GM21737 (cell line): ENCODE data around the gene C6orf62.
"Not testable (repeated sequence)": the region's sequence is repeated elsewhere in the genome, so short reads cannot be mapped to it uniquely, and the experiment has no call there.

ENCODE experiments used
- ATAC-seq: cut with Tn5 transposase; IDR thresholded peaks from one replicate; pipeline ENCODE4 v1.9.1; 2021; ENCODE audit warnings: mild to moderate bottlenecking, moderate library complexity; ENCODE audit not compliant: unreplicated experiment

Gene C6orf62

DNA sequence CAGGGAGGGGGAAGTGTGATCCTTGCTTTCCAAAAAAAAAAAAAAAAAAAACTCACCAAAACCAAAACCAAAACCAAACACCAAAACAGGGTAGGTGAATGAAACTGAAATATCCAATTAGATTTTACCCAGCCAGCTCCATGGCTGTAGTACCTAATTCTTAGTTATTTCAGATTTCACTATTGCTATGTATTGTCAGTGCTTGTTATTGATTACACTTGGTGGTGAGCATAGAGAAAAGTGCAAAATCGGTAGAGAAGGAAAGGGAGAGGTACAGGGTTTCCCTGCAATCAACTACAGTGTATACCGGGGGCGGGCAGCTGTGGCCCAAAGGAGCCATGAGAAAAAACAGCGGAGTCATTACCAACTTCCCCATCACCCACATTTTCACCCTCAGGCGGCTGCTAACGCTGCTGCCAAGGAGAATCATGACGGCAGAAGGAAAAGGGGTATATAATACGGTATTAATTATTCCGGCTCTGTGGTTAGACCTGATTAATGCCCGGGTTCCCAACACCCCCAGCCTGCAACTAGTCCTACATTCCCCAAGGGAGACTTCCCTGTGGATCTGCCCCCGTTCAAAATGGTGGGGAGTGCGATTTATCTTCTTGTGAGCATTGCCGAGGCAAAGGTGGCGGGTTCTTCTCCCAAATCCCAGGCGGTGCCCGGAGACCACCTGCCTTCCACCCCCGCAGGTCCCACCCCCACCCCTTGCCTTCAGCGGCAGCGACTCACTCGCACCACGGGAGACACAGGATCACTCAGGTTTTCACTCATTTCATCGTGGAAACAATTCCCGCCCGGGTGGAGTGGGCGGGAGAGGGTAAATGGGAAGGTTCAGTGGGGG lies at the start of gene C6orf62:
Gene C6orf62 (minus strand): TSS at position 30 of the 847 bp plus-strand sequence. CDS start 486 bp downstream, outside the sequence.
- no peak for ATAC-seq

DNA sequence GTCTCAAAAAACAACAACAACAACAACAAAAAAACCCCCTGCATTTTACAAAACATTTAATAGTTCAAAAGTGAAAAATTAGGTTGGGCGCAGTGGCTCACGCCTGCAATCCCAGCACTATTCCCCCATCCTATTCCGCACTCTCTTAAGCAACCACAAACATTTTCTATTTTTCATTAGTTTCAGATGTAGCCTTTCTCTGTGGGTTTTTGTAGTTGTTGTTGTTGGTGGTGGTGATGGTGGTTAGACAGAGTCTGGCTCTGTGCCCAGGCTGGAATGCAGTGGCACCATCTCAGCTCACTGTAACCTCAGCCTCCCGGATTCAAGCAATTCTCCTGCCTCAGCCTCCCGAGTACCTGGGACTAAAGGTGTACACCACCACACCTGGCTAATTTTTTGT lies 49.4 kb upstream of the C6orf62 start:
- ATAC-seq: no peak

DNA sequence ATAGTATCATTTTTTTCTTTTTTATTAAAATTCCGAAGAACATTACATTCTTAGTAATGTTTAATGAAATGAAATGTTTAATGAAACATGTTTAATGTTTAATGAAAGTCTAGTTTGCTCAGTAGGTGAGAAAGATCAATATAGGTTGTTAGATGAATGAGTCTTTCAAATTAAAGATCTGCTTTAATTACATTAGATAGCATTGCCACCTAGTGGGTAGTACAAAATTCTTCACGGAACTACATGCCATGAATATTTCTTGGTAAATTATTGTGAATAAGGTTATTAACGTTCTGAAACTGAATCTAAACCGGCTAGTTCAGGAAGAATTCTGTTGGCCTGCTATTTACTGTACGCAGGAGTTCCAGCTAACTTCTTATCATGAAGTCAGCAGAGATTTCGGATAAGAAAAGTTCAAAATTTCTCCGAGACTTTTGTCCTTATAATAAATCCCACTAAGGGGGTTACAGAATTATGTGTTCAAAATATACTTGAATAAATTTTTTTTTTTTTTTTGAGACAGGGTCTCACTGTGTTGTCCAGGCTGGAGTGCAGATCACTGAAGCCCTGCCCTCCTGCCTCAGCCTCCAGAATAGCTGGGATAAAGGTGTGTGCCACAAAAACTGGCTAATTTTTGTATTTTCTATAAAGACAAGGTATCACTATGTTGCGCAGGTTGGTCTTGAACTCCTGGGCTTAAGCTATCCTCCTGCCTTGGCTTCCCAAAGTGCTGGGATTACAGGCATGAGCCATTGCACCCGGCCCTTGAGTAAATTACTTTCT lies 47.9 kb upstream of the C6orf62 start:
- no peak for ATAC-seq

DNA sequence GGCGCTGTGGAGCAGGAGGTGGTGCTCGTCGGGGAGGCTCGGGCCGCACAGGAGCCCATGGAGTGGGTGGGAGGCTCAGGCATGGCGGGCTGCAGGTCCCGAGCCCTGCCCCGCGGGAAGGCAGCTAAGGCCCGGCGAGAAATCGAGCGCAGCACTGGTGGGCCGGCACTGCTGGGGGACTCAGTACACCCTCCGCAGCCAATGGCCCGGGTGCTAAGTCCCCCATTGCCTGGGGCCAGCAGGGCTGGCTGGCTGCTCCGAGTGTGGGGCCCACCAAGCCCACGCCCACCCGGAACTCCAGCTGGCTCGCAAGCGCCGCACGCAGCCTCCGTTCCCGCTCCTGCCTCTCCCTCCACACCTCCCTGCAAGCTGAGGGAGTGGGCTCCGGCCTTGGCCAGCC lies 47.0 kb upstream of the C6orf62 start:
- ATAC-seq: not testable (repeated sequence)

DNA sequence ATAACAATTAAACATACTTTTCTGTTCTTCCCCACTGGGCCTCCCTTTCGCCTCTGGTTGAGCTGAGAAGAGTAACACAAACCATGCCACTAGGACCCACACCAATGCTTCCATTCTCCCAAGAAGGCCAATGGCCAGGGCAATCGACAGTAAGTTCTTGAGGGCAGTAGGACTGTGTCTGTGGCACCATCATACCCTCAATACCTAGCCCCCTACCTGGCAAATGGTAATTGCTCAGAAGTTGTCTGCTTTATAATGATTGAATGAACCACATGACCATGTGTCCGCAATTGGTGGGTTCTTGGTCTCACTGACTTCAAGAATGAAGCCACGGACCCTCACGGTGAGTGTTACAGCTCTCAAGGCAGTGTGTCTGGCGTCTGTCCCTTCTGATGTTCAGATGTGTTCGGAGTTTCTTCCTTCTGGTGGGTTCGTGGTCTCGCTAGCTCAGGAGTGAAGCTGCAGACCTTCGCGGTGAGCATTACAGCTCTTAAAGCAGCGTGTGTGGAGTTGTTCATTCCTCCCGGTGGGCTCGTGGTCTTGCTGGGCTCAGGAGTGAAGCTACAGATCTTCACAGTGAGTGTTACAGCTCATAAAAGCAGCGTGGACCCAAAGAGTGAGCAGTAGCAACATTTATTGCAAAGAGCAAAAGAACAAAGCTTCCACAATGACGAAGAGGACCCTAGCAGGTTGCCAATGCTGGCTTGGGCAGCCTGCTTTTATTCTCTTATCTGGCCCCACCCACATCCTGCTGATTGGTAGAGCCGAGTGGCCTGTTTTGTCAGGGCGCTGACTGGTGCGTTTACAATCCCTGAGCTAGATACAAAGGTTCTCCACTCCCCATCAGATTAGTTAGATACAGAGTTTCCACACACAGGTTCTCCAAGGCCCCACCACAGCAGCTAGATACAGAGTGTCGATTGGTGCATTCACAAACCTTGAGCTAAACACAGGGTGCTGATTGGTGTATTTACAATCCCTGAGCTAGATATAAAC lies 46.2 kb upstream of the C6orf62 start:
- not testable (repeated sequence) for ATAC-seq

DNA sequence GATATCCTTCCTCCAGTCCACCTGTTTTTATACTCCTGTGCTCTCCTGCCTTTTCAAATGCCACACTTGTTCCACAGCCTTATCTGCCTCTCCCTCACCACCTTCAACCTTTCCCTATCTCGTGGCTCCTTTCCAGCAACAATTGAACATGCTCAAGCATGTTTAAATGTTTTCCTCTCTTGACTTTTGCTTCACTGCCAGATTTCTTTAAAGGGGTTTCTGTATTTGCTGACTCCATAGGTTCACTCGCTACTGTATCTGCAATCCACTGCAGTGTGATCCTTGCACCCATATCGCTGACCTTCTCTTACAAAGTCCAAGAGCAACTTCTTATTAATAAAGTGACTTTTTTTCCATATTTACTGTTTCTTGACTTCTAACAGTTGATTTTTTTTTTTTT lies 44.6 kb upstream of the C6orf62 start:
- ATAC-seq: no peak

DNA sequence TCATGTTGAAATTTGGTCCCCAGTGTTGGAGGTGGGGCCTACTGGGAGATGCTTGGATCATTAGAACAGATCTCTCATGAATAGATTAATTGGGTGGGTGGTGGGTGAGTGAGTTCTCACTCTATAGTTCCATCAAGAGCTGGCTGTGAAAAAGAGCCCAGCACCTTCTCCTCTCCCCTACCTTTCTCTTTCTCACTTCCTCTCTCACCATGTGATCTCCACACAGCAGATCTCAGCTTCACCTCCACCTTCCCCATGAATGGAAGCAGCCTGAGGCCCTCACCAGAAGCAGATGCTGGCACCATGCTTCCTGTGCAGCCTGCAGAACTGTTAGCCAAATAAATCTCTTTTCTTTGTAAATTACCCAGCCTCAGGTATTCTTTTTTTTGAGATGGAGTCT lies 42.9 kb upstream of the C6orf62 start:
- no peak for ATAC-seq

DNA sequence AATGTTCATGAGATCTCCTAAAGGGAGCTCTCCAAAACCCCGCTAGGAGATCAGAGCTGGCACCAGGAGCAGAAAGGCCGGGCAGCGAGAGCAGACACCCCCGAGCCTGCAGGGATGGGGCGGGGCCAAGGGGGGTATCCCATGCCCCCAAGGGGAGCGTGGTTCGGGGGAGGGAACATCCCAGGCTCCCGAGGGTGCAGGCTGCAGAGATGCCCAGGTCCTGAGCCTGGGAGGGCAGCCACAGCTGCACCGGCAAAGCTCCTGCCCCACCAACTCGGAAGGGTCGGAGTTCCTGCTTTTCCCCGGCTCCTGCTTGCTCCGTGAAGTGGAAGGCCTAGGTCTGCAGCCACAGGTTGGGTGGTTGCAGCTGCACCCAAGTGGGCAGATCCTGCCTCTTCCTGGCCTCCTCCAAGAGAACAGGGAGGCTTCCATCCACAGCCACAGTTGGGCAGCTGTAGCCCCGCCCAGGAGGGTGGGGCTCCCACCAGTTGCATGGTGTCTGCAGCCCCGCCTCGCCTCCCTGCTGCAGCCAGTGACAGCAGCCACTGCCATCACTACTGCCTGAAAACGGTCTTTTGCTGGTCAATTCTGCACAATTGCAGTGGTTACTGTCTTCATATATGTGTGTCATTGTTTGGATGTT lies 42.4 kb upstream of the C6orf62 start:
- ATAC-seq: no peak

DNA sequence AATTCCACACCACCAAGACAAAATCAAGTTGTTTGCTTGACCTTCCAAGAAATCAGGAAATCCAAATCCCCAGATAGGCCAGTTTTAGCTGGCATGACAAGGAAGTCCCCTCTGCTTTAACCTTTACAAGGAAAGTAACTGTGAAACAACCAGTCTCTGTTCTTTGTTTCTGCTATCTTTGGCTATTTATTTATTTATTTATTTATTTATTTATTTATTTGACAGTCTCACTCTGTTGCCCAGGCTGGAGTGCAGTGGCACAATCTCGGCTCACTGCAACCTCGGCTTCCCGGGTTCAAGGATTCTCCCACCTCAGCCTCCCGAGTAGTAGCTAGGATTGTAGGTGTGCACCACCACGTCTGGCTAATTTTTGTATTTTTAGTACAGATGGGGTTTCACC lies 41.3 kb upstream of the C6orf62 start:
- no peak for ATAC-seq

DNA sequence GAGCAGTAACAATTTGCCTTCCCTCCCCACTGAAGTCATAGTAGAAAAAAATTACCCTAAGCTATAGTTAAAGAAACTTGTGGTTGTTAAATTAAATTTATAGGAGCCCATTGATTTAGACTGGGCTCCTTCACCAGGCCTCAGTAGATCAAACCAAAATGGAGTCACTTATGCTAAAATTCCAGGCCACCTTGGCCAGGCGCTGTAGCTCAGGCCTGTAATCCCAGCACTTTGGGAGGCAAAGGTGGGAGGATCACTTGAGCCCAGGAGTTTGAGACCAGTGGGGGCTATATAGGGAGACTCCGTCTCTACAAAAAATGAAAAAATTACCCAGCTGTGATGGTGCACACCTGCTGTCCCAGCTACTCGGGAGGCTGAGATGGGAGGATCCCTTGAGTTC lies 40.8 kb upstream of the C6orf62 start:
- no peak for ATAC-seq

DNA sequence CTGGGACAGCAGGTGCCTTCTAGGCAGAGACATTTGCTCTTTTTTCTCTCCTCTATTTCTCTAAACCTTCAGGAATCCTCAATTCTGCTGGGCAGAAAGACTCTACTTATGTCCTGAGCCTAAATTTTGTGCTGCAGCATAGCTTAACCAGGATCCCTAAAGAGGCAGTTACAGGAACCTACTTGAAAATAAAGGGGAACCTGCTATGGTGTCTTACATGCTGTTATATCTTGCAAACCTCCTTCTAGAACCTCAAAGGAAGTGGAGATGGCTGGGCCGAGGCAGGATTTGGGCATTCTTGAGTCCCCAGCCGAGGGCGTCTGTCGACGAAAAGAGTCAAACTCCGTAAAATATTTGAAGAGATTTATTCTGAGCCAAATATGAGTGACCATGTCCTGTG lies 38.7 kb upstream of the C6orf62 start:
- ATAC-seq: no peak

DNA sequence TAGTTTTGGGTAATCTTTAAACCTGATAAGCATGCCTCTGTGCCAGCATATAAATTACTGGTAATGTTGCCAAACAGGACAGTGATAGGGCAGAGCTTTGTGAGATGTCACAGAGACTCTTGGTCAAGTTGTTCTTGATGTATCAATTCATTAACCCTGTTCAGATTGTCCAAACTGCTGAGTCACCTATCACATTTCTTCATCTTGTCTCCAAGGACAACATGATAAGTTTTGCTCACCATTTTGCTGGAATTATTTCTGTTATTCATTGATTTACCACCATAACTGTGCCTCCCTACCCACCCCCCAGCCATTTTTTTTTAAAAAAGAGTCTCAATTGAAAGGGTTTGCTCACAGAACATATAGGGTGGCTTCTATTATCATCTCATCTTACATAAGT lies 36.3 kb upstream of the C6orf62 start:
- ATAC-seq: no peak

DNA sequence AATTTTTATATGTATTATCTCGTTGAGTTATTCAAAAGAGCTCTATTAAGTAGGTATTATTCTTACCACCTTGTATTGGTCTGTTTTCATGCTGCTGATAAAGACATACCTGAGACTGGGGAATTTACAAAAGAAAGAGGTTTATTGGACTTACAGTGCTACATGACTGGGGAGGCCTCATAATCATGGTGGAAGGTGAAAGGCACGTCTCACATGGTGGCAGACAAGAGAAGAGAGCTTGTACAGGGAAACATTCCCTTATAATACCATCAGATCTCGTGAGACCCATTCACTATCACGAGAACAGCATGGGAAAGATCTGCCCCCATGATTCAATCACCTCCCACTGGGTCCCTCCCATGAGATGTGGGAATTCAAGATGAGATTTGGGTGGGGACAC lies 35.4 kb upstream of the C6orf62 start:
- ATAC-seq: not testable (repeated sequence)

DNA sequence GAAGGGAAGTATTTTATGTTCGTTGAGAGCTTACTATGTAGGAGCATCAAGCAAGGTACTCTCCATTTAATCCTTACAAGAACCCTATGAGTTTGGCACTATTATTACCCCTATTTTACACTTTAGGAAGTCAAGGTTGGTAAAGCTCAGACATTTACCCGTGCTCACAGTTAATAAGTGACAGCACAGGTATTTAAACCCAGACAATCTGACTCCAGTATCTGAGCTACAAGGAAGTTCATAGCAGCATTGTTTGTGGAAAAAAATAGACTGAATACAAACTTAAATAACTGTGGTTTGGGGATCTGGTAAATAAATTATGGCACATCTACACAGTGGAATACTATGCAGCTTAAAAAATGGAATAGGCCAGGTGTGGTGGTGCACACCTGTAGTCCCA lies 34.6 kb upstream of the C6orf62 start:
- no peak for ATAC-seq

DNA sequence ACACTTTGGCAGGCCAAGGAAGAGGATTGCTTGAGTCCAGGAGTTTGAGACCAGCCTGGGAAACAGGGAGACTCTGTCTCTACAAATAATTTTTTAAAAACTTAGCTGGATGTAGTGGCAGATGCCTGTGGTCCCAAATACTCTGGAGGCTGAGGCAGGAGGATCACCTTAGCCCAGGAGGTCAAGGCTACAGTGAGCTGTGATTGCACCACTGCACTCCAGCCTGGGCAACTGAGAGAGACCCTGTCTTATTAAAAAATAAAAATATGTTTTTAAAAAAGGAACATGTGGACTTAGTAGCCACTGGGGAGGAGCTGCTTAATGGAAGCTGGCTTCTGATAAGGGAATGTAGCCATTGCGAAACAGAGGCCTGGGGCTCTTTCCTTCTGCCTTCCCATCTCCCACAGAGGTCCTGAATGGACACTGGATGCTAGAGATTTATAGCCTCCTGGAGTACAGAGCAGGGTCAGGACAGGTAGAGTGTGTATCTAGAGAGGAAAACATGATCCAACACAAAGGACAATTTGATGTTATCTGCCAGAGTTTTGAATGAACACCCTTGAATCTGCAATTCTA lies 34.1 kb upstream of the C6orf62 start:
- ATAC-seq: no peak

DNA sequence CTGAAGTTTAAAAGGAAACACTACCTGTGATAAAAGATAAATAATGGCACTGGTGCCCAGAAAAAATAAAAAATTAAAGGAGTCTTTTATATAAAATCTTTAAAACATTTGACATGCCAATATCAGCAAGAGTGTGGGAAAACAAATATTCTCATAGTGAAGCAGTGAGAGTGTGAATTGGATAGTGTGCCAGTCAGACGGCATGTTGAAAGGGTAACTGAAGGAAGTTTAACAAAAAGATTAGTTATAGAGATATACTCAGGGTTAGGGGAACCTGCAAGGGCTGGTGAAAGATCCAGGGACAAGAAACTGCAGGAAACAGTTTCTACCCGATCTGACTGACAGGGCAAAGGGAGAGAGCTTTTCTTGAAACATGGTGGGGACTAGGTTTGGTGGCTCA lies 33.5 kb upstream of the C6orf62 start:
- no peak for ATAC-seq

DNA sequence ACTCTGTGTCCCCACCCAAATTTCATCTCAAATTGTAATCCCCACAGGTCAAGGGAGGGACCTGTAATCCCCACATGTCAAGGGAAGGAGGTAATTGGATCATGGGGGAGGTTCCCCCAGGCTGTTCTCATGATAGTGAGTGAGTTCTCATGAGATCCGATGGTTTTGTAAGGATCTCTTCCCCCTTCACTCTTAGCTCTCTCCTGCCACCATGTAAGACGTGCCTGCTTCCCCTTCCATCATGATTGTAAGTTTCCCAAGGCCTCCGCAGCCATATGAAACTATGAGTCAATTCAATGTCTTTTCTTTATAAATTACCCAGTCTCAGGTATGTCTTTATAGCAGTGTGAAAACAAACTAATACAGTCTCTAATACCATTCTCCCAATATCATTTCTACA lies 31.9 kb upstream of the C6orf62 start:
- not testable (repeated sequence) for ATAC-seq

DNA sequence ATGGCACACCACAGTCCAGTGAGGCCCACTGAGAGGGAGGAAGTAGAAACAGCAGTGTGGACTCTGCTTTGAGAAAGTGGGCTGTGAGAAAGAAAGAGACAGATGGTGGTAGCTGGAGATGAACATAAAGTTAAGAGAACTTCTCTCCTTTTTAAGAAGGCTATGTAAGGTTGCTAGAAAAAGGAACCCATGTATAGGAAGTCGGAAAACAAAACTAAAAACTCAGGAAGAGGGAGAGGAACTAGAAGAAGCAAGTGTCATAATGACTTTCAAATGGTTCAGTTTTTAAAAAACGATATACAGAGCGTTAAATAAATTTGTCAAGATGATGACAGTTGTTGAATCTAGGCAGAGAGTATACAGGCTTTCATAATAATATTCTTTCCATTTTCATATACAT lies 30.3 kb upstream of the C6orf62 start:
- no peak for ATAC-seq

DNA sequence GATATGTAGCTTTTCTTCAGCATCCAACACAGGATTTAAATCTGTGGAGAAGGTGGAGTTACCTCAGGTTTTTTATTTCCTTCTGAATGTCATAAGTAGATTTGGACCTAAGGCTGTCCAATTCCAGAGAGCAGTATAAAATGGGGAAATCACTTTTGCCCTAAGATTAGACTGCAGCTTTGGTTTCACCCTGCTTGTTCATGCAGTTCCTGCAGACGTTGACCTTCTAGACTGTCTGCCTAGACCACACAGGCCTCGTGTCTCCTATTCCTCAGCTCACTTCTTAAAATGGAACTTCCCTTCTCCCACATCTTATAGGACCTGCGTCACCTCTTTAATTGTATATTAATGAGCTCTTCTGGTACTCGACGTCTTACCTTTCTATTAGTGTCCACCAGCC lies 26.0 kb upstream of the C6orf62 start:
- ATAC-seq: no peak

DNA sequence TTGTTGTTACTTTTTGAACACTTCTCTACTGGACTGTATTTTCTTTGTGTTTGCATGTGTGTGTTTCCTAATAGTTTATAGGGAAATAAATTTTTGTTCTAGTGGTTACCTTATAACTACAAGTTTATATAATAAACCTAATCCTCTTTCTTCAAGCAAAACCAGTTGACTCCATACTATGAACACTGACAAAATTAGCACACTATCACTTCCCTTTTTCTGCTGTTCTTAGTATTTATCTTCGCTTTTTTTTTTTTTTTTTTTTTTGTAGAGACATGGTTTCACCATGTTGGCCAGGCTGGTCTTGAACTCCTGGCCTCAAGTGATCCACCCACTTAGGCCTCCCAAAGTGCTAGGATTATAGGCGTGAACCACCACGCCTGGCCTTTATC lies 25.0 kb upstream of the C6orf62 start:
- ATAC-seq: no peak
